PC-3 (cell line): ENCODE measurements around the gene ACOT11. TPM values are rescaled to one million over a fixed set of nuclear protein-coding genes. Genes with fewer than 3 reads are reported as not detected.
"Not testable (repeated sequence)": the region's sequence is repeated elsewhere in the genome, so short reads cannot be mapped to it uniquely, and the experiment has no call there.

Source experiments
- ATAC-seq: fragments of 200-7000 bp; cut with Tn5 transposase; 2 replicates; pipeline ENCODE4 v1.9.1; 2020; ENCODE audit warnings: mild to moderate bottlenecking, moderate library complexity
- BruUV-seq: library from RNA; stranded (reverse); fragments of 400-500 nt; replicated peaks from 2 replicates; lab custom pipeline; 2021; lab: Mats Ljungman, UMichigan
- CTCF ChIA-PET: fragments of 300-600 bp; sonication (Branson Sonifier 250); formaldehyde crosslinking; loops from one replicate; lab custom pipeline; 2022; ENCODE audit warnings: antibody characterized with exemption; lab: Charles Lee
- POLR2A ChIA-PET: fragments of 300-600 bp; sonication (Branson Sonifier 250); formaldehyde crosslinking; loops from one replicate; lab custom pipeline; 2022; ENCODE audit warnings: antibody characterized with exemption; ENCODE audit not compliant: unreplicated experiment; lab: Charles Lee
- DNase-seq: peaks from one replicate; pipeline ENCODE4 v3.0.0-alpha.2; 2015
- H2AFZ ChIP-seq: fragments of 300-600 bp; sonication (generic); 2 replicates; pipeline ENCODE4 v1.6.0; 2016; ENCODE audit warnings: antibody characterized with exemption, low read length
- H3F3A ChIP-seq: fragments of 300-600 bp; sonication (generic); one replicate; pipeline ENCODE4 v1.6.0; 2017; ENCODE audit warnings: antibody characterized with exemption, low read length, control low read depth, mild to moderate bottlenecking; ENCODE audit not compliant: unreplicated experiment
- H3K27ac ChIP-seq: fragments of 300-600 bp; sonication (generic); 2 replicates; pipeline ENCODE4 v1.5.1; 2016; ENCODE audit warnings: mild to moderate bottlenecking, low read length
- H3K27me3 ChIP-seq: fragments of 300-600 bp; sonication (generic); 2 replicates; pipeline ENCODE4 v1.6.1; 2016; ENCODE audit warnings: low read length, mixed read lengths
- H3K36me3 ChIP-seq: fragments of 300-600 bp; sonication (generic); 2 replicates; pipeline ENCODE4 v1.6.1; 2016; ENCODE audit warnings: low read depth, mixed run types, low read length, mixed read lengths
- H3K4me1 ChIP-seq: fragments of 300-600 bp; sonication (generic); 2 replicates; pipeline ENCODE4 v1.5.1; 2016; ENCODE audit warnings: low read length; ENCODE audit not compliant: insufficient read depth
- H3K4me2 ChIP-seq: fragments of 300-600 bp; sonication (generic); 2 replicates; pipeline ENCODE4 v1.6.0; 2016; ENCODE audit warnings: low read length
- H3K4me3 ChIP-seq: fragments of 300-600 bp; sonication (generic); 2 replicates; pipeline ENCODE4 v1.5.1; 2016; ENCODE audit warnings: mild to moderate bottlenecking, low read length, mixed read lengths
- H3K79me2 ChIP-seq: fragments of 300-600 bp; sonication (generic); 2 replicates; pipeline ENCODE4 v1.6.1; 2017; ENCODE audit warnings: low read length, mixed read lengths
- H3K9ac ChIP-seq: fragments of 300-600 bp; sonication (generic); 2 replicates; pipeline ENCODE4 v1.6.0; 2016; ENCODE audit warnings: mild to moderate bottlenecking, low read length
- H3K9me2 ChIP-seq: fragments of 300-600 bp; sonication (generic); replicated peaks from 2 replicates; pipeline ENCODE4 v1.6.1; 2016; ENCODE audit warnings: mixed run types, low read length, mixed read lengths
- H3K9me3 ChIP-seq: fragments of 300-600 bp; sonication (generic); 2 replicates; pipeline ENCODE4 v1.6.1; 2016; ENCODE audit warnings: low read length, mixed read lengths
- H4K20me1 ChIP-seq: fragments of 300-600 bp; sonication (generic); 2 replicates; pipeline ENCODE4 v1.6.1; 2016; ENCODE audit warnings: low read length, mixed read lengths
- EZH2 ChIP-seq: fragments of 300-600 bp; sonication (generic); IDR thresholded peaks from one replicate; pipeline ENCODE4 v1.6.1; 2017; ENCODE audit warnings: antibody characterized with exemption, mild to moderate bottlenecking, low read length; ENCODE audit not compliant: unreplicated experiment
- EZH2phosphoT487 ChIP-seq: fragments of 300-600 bp; sonication (generic); IDR thresholded peaks from 2 replicates; pipeline ENCODE4 v1.6.1; 2018; ENCODE audit warnings: mild to moderate bottlenecking, antibody characterized with exemption, low read length, borderline replicate concordance
- intact Hi-C: fragments of 100-400 bp; cut with micrococcal nuclease; formaldehyde crosslinking; loops from 2 replicates; pipeline ENCODE4 v1.9.0; 2023
- total RNA-seq: library from RNA; depleted of rRNA; stranded (reverse); fragments of >200 nt; gene quantifications from 2 replicates; pipeline ENCODE4 v1.2.3, GENCODE V29; 2014
- TF ChIP-seq, protein P1 (sequence below): fragments of 300-600 bp; sonication (generic); conservative IDR thresholded peaks from 2 replicates; pipeline ENCODE4 v1.5.1; 2017; ENCODE audit warnings: antibody characterized with exemption, low read depth, mild to moderate bottlenecking, low read length

Gene ACOT11
- total RNA-seq, 1 experiment from 2014 or later = 5.0 TPM

GRCh38 chr1:54519709-54520108 lies 28.3 kb upstream of the ACOT11 start:
- Histone ChIP-seq H3F3A (no peaks in the 10 kb centered on the region), H3K4me1 (no peaks in the 10 kb centered on the region; the same call in 1 of the 2 replicates), H3K36me3 (no peaks in the 10 kb centered on the region), H3K9me2 (no peaks in the 10 kb centered on the region), H3K9ac (no peak overlapping the region), H3K27ac (no peak overlapping the region), H3K79me2 (no peaks in the 10 kb centered on the region), H3K4me2 (no peak overlapping the region), H3K4me3 (no peak overlapping the region), H3K27me3 (no peaks in the 10 kb centered on the region), H4K20me1 (no peaks in the 10 kb centered on the region), H2AFZ (no peak overlapping the region), H3K9me3 (no peaks in the 10 kb centered on the region)
- TF ChIP-seq, protein P1, sequence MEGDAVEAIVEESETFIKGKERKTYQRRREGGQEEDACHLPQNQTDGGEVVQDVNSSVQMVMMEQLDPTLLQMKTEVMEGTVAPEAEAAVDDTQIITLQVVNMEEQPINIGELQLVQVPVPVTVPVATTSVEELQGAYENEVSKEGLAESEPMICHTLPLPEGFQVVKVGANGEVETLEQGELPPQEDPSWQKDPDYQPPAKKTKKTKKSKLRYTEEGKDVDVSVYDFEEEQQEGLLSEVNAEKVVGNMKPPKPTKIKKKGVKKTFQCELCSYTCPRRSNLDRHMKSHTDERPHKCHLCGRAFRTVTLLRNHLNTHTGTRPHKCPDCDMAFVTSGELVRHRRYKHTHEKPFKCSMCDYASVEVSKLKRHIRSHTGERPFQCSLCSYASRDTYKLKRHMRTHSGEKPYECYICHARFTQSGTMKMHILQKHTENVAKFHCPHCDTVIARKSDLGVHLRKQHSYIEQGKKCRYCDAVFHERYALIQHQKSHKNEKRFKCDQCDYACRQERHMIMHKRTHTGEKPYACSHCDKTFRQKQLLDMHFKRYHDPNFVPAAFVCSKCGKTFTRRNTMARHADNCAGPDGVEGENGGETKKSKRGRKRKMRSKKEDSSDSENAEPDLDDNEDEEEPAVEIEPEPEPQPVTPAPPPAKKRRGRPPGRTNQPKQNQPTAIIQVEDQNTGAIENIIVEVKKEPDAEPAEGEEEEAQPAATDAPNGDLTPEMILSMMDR = peak; percentile 20; the same call in 1 of the 2 replicates
- TF ChIP-seq EZH2 = no peak
- no TSS peak for BruUV-seq
- CTCF ChIA-PET = no interaction called here
- ATAC-seq (peak; percentile 22; the same call in 1 of the 2 replicates), DNase-seq (no peak)
- intact Hi-C loops = no loop called here
- POLR2A ChIA-PET = no interaction called here

- H3K27ac ChIP-seq = no peak overlapping the region
- no peak overlapping the region for H3K9ac ChIP-seq
- BruUV-seq = no TSS peak
- no peaks in the 10 kb centered on the region for H3K36me3 ChIP-seq
- no peak for DNase-seq
- no peak for ATAC-seq
- no peaks in the 10 kb centered on the region for H3K79me2 ChIP-seq
- ChIA-PET CTCF (no interaction called here), POLR2A (no interaction called here)
- H4K20me1 ChIP-seq = no peaks in the 10 kb centered on the region
- no peaks in the 10 kb centered on the region for H3K9me2 ChIP-seq
- H2AFZ ChIP-seq = no peak overlapping the region
- no peaks in the 10 kb centered on the region for H3F3A ChIP-seq
- TF ChIP-seq, protein P1 = no peak
- no peak for TF ChIP-seq EZH2
- TF ChIP-seq EZH2phosphoT487 = no peak
- no peaks in the 10 kb centered on the region; the same call in 1 of the 2 replicates for H3K4me1 ChIP-seq
- no peaks in the 10 kb centered on the region for H3K27me3 ChIP-seq
- no peak overlapping the region for H3K4me3 ChIP-seq
- intact Hi-C loops = no loop called here
- H3K9me3 ChIP-seq = no peaks in the 10 kb centered on the region
- no peak overlapping the region for H3K4me2 ChIP-seq
These were observed 27.3 kb upstream of the ACOT11 start for GRCh38 chr1:54520631-54521321.

- H3K79me2 ChIP-seq, H4K20me1 ChIP-seq, ATAC-seq, H3K9me3 ChIP-seq, H3K4me2 ChIP-seq, H3K4me1 ChIP-seq, H3F3A ChIP-seq, DNase-seq, POLR2A ChIA-PET, intact Hi-C loops, H3K27ac ChIP-seq, H3K27me3 ChIP-seq, H3K9me2 ChIP-seq, H2AFZ ChIP-seq, H3K4me3 ChIP-seq, H3K9ac ChIP-seq, BruUV-seq, CTCF ChIA-PET, H3K36me3 ChIP-seq: not testable (repeated sequence)
These were observed 21.5 kb upstream of the ACOT11 start for GRCh38 chr1:54526565-54526964.
